Measurements from ENCODE around the gene MAML2. TPM values are rescaled to one million over a fixed set of nuclear protein-coding genes. Genes with fewer than 3 reads are reported as not detected.

MAML2 gene
- total RNA-seq, 2 experiments from 2014 or later, result 11.8 to 12.5 TPM

GRCh38 chr11:96180341-96180740 is 162.7 kb downstream of the MAML2 start:
- peaks cover 66% of the 10 kb centered on the region for H3K4me1 Mint-ChIP-seq (ENCODE audit: low read depth)
- DNase-seq (no peak), ATAC-seq (no peak)
- POLR2A ChIA-PET, result no interaction called here
- no peaks in the 10 kb centered on the region for H3K9me3 Mint-ChIP-seq
- no peak overlapping the region for H3K4me3 Mint-ChIP-seq
- intact Hi-C loops (cut with micrococcal nuclease), result no loop called here
- H3K27ac Mint-ChIP-seq, result no peak overlapping the region
- H3K27me3 Mint-ChIP-seq, result no peaks in the 10 kb centered on the region
- TF ChIP-seq, protein P1, sequence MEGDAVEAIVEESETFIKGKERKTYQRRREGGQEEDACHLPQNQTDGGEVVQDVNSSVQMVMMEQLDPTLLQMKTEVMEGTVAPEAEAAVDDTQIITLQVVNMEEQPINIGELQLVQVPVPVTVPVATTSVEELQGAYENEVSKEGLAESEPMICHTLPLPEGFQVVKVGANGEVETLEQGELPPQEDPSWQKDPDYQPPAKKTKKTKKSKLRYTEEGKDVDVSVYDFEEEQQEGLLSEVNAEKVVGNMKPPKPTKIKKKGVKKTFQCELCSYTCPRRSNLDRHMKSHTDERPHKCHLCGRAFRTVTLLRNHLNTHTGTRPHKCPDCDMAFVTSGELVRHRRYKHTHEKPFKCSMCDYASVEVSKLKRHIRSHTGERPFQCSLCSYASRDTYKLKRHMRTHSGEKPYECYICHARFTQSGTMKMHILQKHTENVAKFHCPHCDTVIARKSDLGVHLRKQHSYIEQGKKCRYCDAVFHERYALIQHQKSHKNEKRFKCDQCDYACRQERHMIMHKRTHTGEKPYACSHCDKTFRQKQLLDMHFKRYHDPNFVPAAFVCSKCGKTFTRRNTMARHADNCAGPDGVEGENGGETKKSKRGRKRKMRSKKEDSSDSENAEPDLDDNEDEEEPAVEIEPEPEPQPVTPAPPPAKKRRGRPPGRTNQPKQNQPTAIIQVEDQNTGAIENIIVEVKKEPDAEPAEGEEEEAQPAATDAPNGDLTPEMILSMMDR (IDR thresholded peaks at IDR 0.05), result no peak
- peaks cover 27% of the 10 kb centered on the region for H3K36me3 Mint-ChIP-seq (ENCODE audit: low read depth)
- CTCF ChIA-PET, result no interaction called here

GRCh38 chr11:96179905-96180304 is 163.1 kb downstream of the MAML2 start:
- POLR2A ChIA-PET, result no interaction called here
- peaks cover 27% of the 10 kb centered on the region for H3K36me3 Mint-ChIP-seq (ENCODE audit: low read depth)
- no peak overlapping the region for H3K27ac Mint-ChIP-seq
- H3K9me3 Mint-ChIP-seq, result no peaks in the 10 kb centered on the region
- no peak overlapping the region for H3K4me3 Mint-ChIP-seq
- no peaks in the 10 kb centered on the region for H3K27me3 Mint-ChIP-seq
- TF ChIP-seq, protein P1 (IDR thresholded peaks at IDR 0.05), result no peak
- intact Hi-C loops (cut with micrococcal nuclease), result no loop called here
- peaks cover 66% of the 10 kb centered on the region for H3K4me1 Mint-ChIP-seq (ENCODE audit: low read depth)
- ATAC-seq (peak; percentile 18), DNase-seq (no peak)
- CTCF ChIA-PET, result no interaction called here

GRCh38 chr11:96178887-96179279 is 164.1 kb downstream of the MAML2 start:
- intact Hi-C loops (cut with micrococcal nuclease), result no loop called here
- peaks cover 27% of the 10 kb centered on the region for H3K36me3 Mint-ChIP-seq (ENCODE audit: low read depth)
- POLR2A ChIA-PET, result interaction anchor here (1.5 kb wide), 1 partner anchor 164 kb away, joined by 3 read pairs; the partner anchor contains the start of gene MAML2
- no peaks in the 10 kb centered on the region for H3K27me3 Mint-ChIP-seq
- no peak for DNase-seq
- H3K27ac Mint-ChIP-seq, result no peak overlapping the region
- CTCF ChIA-PET, result no interaction called here
- no peak overlapping the region for H3K4me3 Mint-ChIP-seq
- H3K9me3 Mint-ChIP-seq, result no peaks in the 10 kb centered on the region
- peaks cover 72% of the 10 kb centered on the region for H3K4me1 Mint-ChIP-seq (ENCODE audit: low read depth)
- TF ChIP-seq, protein P1 (IDR thresholded peaks at IDR 0.05), result no peak
- ATAC-seq, result no peak

GRCh38 chr11:96178049-96178886 is 164.7 kb downstream of the MAML2 start:
- ATAC-seq, result peak; percentile 43
- POLR2A ChIA-PET, result interaction anchor here (1.5 kb wide), 1 partner anchor 165 kb away, joined by 3 read pairs; the partner anchor contains the start of gene MAML2
- H3K4me1 Mint-ChIP-seq (ENCODE audit: low read depth), result peaks cover 72% of the 10 kb centered on the region

GRCh38 chr11:96177146-96177545 is 165.8 kb downstream of the MAML2 start:
- CTCF ChIA-PET, result no interaction called here
- Mint-ChIP-seq H3K4me3 (no peak overlapping the region), H3K36me3 (ENCODE audit: low read depth) (peaks cover 40% of the 10 kb centered on the region), H3K9me3 (no peaks in the 10 kb centered on the region), H3K27ac (no peak overlapping the region), H3K4me1 (ENCODE audit: low read depth) (peaks cover 73% of the 10 kb centered on the region), H3K27me3 (no peaks in the 10 kb centered on the region)
- POLR2A ChIA-PET, result no interaction called here
- intact Hi-C loops (cut with micrococcal nuclease), result no loop called here
- ATAC-seq (no peak), DNase-seq (no peak)
- TF ChIP-seq, protein P1 (IDR thresholded peaks at IDR 0.05), result no peak

More at GRCh38 chr11:96178049-96178886, 164.7 kb downstream of the MAML2 start:
- TF ChIP-seq, protein P1 (IDR thresholded peaks at IDR 0.05), result no peak
- peaks cover 33% of the 10 kb centered on the region for H3K36me3 Mint-ChIP-seq (ENCODE audit: low read depth)
- peak; percentile 39 for DNase-seq
- peak overlapping the region; percentile 74 for H3K27ac Mint-ChIP-seq
- H3K27me3 Mint-ChIP-seq, result no peaks in the 10 kb centered on the region
- intact Hi-C loops (cut with micrococcal nuclease), result no loop called here
- no peaks in the 10 kb centered on the region for H3K9me3 Mint-ChIP-seq
- H3K4me3 Mint-ChIP-seq, result no peak overlapping the region
- CTCF ChIA-PET, result no interaction called here

All from activated CD8-positive, alpha-beta T cell treated with anti-CD3 and anti-CD28 coated beads for 36 hours (primary cell).